ENCODE data around the gene MCRIP2.

- TF ChIP-seq, protein P1, sequence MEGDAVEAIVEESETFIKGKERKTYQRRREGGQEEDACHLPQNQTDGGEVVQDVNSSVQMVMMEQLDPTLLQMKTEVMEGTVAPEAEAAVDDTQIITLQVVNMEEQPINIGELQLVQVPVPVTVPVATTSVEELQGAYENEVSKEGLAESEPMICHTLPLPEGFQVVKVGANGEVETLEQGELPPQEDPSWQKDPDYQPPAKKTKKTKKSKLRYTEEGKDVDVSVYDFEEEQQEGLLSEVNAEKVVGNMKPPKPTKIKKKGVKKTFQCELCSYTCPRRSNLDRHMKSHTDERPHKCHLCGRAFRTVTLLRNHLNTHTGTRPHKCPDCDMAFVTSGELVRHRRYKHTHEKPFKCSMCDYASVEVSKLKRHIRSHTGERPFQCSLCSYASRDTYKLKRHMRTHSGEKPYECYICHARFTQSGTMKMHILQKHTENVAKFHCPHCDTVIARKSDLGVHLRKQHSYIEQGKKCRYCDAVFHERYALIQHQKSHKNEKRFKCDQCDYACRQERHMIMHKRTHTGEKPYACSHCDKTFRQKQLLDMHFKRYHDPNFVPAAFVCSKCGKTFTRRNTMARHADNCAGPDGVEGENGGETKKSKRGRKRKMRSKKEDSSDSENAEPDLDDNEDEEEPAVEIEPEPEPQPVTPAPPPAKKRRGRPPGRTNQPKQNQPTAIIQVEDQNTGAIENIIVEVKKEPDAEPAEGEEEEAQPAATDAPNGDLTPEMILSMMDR (IDR thresholded peaks at IDR 0.05) = no peak
- no peak for TF ChIP-seq POLR2AphosphoS5 (IDR thresholded peaks at IDR 0.05; ENCODE audit: insufficient read depth in 1 of 2, low read depth in 1 of 2)
These were observed 6.6 kb upstream of the MCRIP2 start for GRCh38 chr16:634996-635395.
